ENCODE results near the gene VMP1.

VMP1 gene

GRCh38 chr17:59837308-59838051, 130.0 kb downstream of the VMP1 start:
- TF ChIP-seq CTCF (IDR thresholded peaks at IDR 0.05; ENCODE audit: insufficient read depth, low read length), result no peak
- 0 out of 2 replicates have a peak, but pooled peaks have one; percentile 22 for TF ChIP-seq POLR2AphosphoS5 (IDR thresholded peaks at IDR 0.05; ENCODE audit: low read depth)
- TF ChIP-seq SPI1 (IDR thresholded peaks at IDR 0.05; ENCODE audit: borderline replicate concordance, low read depth), result peak; percentile 43; the same call in 1 of the 2 replicates
- no peak for TF ChIP-seq REST (IDR thresholded peaks at IDR 0.05; ENCODE audit: insufficient replicate concordance, low read depth)
- TF ChIP-seq GABPA (IDR thresholded peaks at IDR 0.05; ENCODE audit: low read depth), result no peak
- peak; percentile 88 to 95 for DNase-seq (ENCODE audit: low read depth in 1 of 2, low spot score in 1 of 2)
- Histone ChIP-seq H3K27ac (replicated peaks) (peak overlapping the region; percentile 82), H3K27me3 (ENCODE audit: insufficient read depth, poor library complexity, severe bottlenecking) (no peaks in the 10 kb centered on the region), H3K4me3 (replicated peaks; ENCODE audit: insufficient read depth, low read length) (peak overlapping the region; percentile 53)

GRCh38 chr17:59838052-59838916, 130.8 kb downstream of the VMP1 start:
- no peak for TF ChIP-seq SPI1 (IDR thresholded peaks at IDR 0.05; ENCODE audit: borderline replicate concordance, low read depth)
- Histone ChIP-seq H3K27me3 (ENCODE audit: insufficient read depth, poor library complexity, severe bottlenecking) (no peaks in the 10 kb centered on the region), H3K4me3 (replicated peaks; ENCODE audit: insufficient read depth, low read length) (peak overlapping the region; percentile 53), H3K27ac (replicated peaks) (peak overlapping the region; percentile 82)
- DNase-seq (ENCODE audit: low read depth in 1 of 2, low spot score in 1 of 2), result no peak

GRCh38 chr17:59839651-59840328, 132.3 kb downstream of the VMP1 start:
- no peak for DNase-seq (ENCODE audit: low read depth in 1 of 2, low spot score in 1 of 2)
- Histone ChIP-seq H3K27me3 (ENCODE audit: insufficient read depth, poor library complexity, severe bottlenecking) (no peaks in the 10 kb centered on the region), H3K4me3 (replicated peaks; ENCODE audit: insufficient read depth, low read length) (peak overlapping the region; percentile 53), H3K27ac (replicated peaks) (peak overlapping the region; percentile 82; the same call in 1 of the 2 replicates)
- TF ChIP-seq GABPA (IDR thresholded peaks at IDR 0.05; ENCODE audit: low read depth) (no peak), REST (IDR thresholded peaks at IDR 0.05; ENCODE audit: insufficient replicate concordance, low read depth) (no peak), POLR2AphosphoS5 (IDR thresholded peaks at IDR 0.05; ENCODE audit: low read depth) (no peak), SPI1 (IDR thresholded peaks at IDR 0.05; ENCODE audit: borderline replicate concordance, low read depth) (no peak), CTCF (IDR thresholded peaks at IDR 0.05; ENCODE audit: insufficient read depth, low read length) (no peak)
